GM12878 (cell line): ENCODE results near the gene CCDC88C. TPM values are rescaled to one million over a fixed set of nuclear protein-coding genes. Genes with fewer than 3 reads are reported as not detected.

Experiments
- ATAC-seq: fragments of 200-7000 bp; cut with Tn5 transposase; 3 replicates; pipeline ENCODE4 v1.9.1; 2020; ENCODE audit warnings: mild to moderate bottlenecking, moderate library complexity
- BruUV-seq: library from RNA; stranded (reverse); fragments of 400-500 nt; replicated peaks from 2 replicates; lab custom pipeline; 2021; lab: Mats Ljungman, UMichigan
- CTCF ChIA-PET: fragments of 300-600 bp; sonication (Branson Sonifier 250); formaldehyde crosslinking; extraction: SDS; loops from one replicate; lab custom pipeline; 2021; ENCODE audit warnings: inconsistent platforms; lab: Yijun Ruan, JAX
- POLR2A ChIA-PET: fragments of 350-600 bp; formaldehyde crosslinking; extraction: SDS; loops from one replicate; lab custom pipeline; 2021; ENCODE audit warnings: inconsistent platforms; lab: Charles Lee
- RAD21 ChIA-PET: fragments of 300-600 bp; sonication (Branson Sonifier 250); formaldehyde crosslinking; loops from one replicate; lab custom pipeline; 2023; ENCODE audit warnings: antibody characterized with exemption; ENCODE audit not compliant: unreplicated experiment; lab: Charles Lee
- SMC1A ChIA-PET: fragments of 300-600 bp; sonication (Branson Sonifier 250); formaldehyde crosslinking; loops from one replicate; lab custom pipeline; 2023; ENCODE audit not compliant: unreplicated experiment, uncharacterized antibody; lab: Charles Lee
- DNase-seq: peaks from one replicate; pipeline ENCODE4 v3.0.0-alpha.2; 2011; ENCODE audit warnings: low read depth, low spot score
- FAIRE-seq: peaks from 3 replicates; lab custom pipeline; 2011; peaks lifted over from hg19 to GRCh38; lab: Jason Lieb, UNC
- H2AFZ ChIP-seq: 2 replicates; pipeline ENCODE4 v1.6.0; 2011; ENCODE audit warnings: low read depth, low read length, control low read depth; ENCODE audit not compliant: control insufficient read depth
- H3K27ac ChIP-seq: 2 replicates; pipeline ENCODE4 v1.5.1; 2011; ENCODE audit warnings: control low read depth; ENCODE audit not compliant: control insufficient read depth, insufficient read depth
- H3K27me3 ChIP-seq, 2 experiments: replicated peaks in 1 of 2; 2 replicates each; pipeline versions ENCODE4 v1.6.0 to v1.6.1; 2011; ENCODE audit warnings: low read length in 1 of 2; ENCODE audit not compliant: control insufficient read depth in 2 of 2, insufficient read depth in 2 of 2
- H3K36me3 ChIP-seq, 2 experiments: 2 replicates each; pipeline ENCODE4 v1.5.1; 2011; ENCODE audit warnings: low read length in 1 of 2; ENCODE audit not compliant: control insufficient read depth in 2 of 2, insufficient read depth in 2 of 2
- H3K4me1 ChIP-seq: 2 replicates; pipeline ENCODE4 v1.6.1; 2011; ENCODE audit warnings: mild to moderate bottlenecking, low read length, moderate library complexity, mixed read lengths; ENCODE audit not compliant: control insufficient read depth, insufficient read depth
- H3K4me2 ChIP-seq: 2 replicates; pipeline ENCODE4 v1.6.0; 2011; ENCODE audit warnings: control low read depth; ENCODE audit not compliant: control insufficient read depth, insufficient read depth
- H3K4me3 ChIP-seq: fragments of 200-600 bp; sonication (generic); 2 replicates; pipeline ENCODE4 v1.5.1; 2016
- H3K79me2 ChIP-seq: 2 replicates; pipeline ENCODE4 v1.6.0; 2011; ENCODE audit warnings: low read length; ENCODE audit not compliant: control insufficient read depth, insufficient read depth
- H3K9ac ChIP-seq: 2 replicates; pipeline ENCODE4 v1.8.0; 2011; ENCODE audit warnings: low read length, control low read depth, mixed read lengths; ENCODE audit not compliant: control insufficient read depth, insufficient read depth
- H3K9me3 ChIP-seq: replicated peaks from 3 replicates; pipeline ENCODE4 v1.5.1; 2011; ENCODE audit warnings: mild to moderate bottlenecking, low read length; ENCODE audit not compliant: control insufficient read depth, insufficient read depth
- H4K20me1 ChIP-seq: 2 replicates; pipeline ENCODE4 v1.6.0; 2011; ENCODE audit not compliant: control insufficient read depth, insufficient read depth
- CEBPZ ChIP-seq: fragments of 150-350 bp; IDR thresholded peaks from 2 replicates; pipeline ENCODE4 v1.6.1; 2016; ENCODE audit warnings: low read depth, low read length
- GABPA ChIP-seq: IDR thresholded peaks from 2 replicates; pipeline ENCODE4 v1.6.1; 2014; ENCODE audit warnings: antibody characterized with exemption, low read depth, mild to moderate bottlenecking, inconsistent platforms
- ZBTB40 ChIP-seq: fragments of 450-650 bp; IDR thresholded peaks from 2 replicates; pipeline ENCODE4 v1.6.1; 2016; ENCODE audit warnings: mild to moderate bottlenecking, moderate library complexity, borderline replicate concordance
- WGBS: methylation state at CpG from one replicate; pipeline ENCODE4 v1.1.6; 2016; ENCODE audit warnings: low lambda C conversion rate; ENCODE audit not compliant: insufficient replicate concordance, insufficient coverage; ENCODE audit errors: missing lambda C conversion rate; 5-methylcytosine and 5-hydroxymethylcytosine counted together
- in situ Hi-C: fragments of 300-500 bp; cut with MboI; formaldehyde crosslinking; loops from 9 replicates; pipeline ENCODE4 v1.14.3; 2018; ENCODE audit warnings: mixed read lengths
- intact Hi-C: fragments of 100-400 bp; cut with micrococcal nuclease; formaldehyde crosslinking; loops from one replicate; pipeline ENCODE4 v1.14.2; 2022; ENCODE audit not compliant: unreplicated experiment
- polyA plus RNA-seq, 11 experiments: library from polyadenylated mRNA; depleted of rRNA in 4 of 11; unstranded in 6 of 11; stranded (reverse) in 5 of 11; fragments of >200 nt; fragmentation: Nextera tagmentation in 4 of 11; fragmentation: Illumina TruSeq in 1 of 11; extraction: Ambion mirVana in 4 of 11; extraction: Trizol in 1 of 11; gene quantifications; 1 replicate in 1 of 11; 2 replicates in 10 of 11; pipeline versions ENCODE4 v1.2.1 to v1.2.3, GENCODE V29; 2011 to 2016; ENCODE audit warnings: inconsistent platforms in 2 of 11, missing spikeins in 2 of 11, low read depth in 1 of 11
- total RNA-seq, 4 experiments: library from RNA; depleted of rRNA in 3 of 4; stranded (reverse); fragments of >200 nt in 3 of 4; fragmentation: Illumina TruSeq in 1 of 4; extraction: Trizol in 1 of 4; gene quantifications; 2 replicates each; pipeline versions ENCODE4 v1.2.1 to v1.2.3, GENCODE V29; 2013 to 2021

The CCDC88C gene
- total and polyA plus RNA-seq, 10 of the 15 experiments (the other 5 are each of a cell fraction or from before 2014, with no cell fraction given) = 4.0 to 79.6 (median 36.6) TPM

- TF ChIP-seq CEBPZ = no peak
These were observed 110.6 kb downstream of the CCDC88C start (continued) for GRCh38 chr14:91307046-91307445.

GRCh38 chr14:91306547-91306946 is 111.1 kb downstream of the CCDC88C start:
- Histone ChIP-seq H3K27ac (no peak overlapping the region), H4K20me1 (no peaks in the 10 kb centered on the region; the same call in 1 of the 2 replicates), H3K27me3 (no peaks in the 10 kb centered on the region), H3K36me3 (peaks cover 52 to 58% of the 10 kb centered on the region in 2 experiments), H3K9ac (no peak overlapping the region), H3K79me2 (peaks cover 6% of the 10 kb centered on the region), H3K4me3 (no peak overlapping the region), H3K9me3 (no peaks in the 10 kb centered on the region), H2AFZ (no peak overlapping the region), H3K4me1 (peaks cover 18% of the 10 kb centered on the region), H3K4me2 (no peak overlapping the region)
- ChIA-PET SMC1A (interaction anchor here (1.0 to 1.6 kb wide), 2 partner anchors 8 to 22 kb away, joined by 3 to 4 read pairs; no protein-coding TSS in a partner anchor), POLR2A (no interaction called here), RAD21 (no interaction called here), CTCF (interaction anchor here (1.0 kb wide), 1 partner anchor 111 kb away, joined by 4 read pairs; the partner anchor contains the start of gene CCDC88C)
- intact Hi-C loops = no loop called here
- ATAC-seq (no peak), FAIRE-seq (no peak), DNase-seq (no peak)
- WGBS = 78% methylated on average over 3 of the region's 3 CpGs
- BruUV-seq = no TSS peak
- in situ Hi-C loops = no loop called here
- TF ChIP-seq GABPA (no peak), ZBTB40 (peak; percentile 63)
